Right ventricle myocardium inferior (tissue), 1 donor: ENCODE results near the gene GNG3. TPM values are rescaled to one million over a fixed set of nuclear protein-coding genes. Genes with fewer than 3 reads are reported as not detected.
"Not testable (repeated sequence)": the region's sequence is repeated elsewhere in the genome, so short reads cannot be mapped to it uniquely, and the experiment has no call there.

Source experiments
- ATAC-seq: fragments of 200-7000 bp; cut with Tn5 transposase; one replicate; pipeline ENCODE4 v1.9.1; 2020; ENCODE audit warnings: mild to moderate bottlenecking, moderate library complexity
- DNase-seq: peaks from one replicate; pipeline ENCODE4 v3.0.0; 2021; ENCODE audit errors: missing footprints
- intact Hi-C: fragments of 100-400 bp; cut with DNase I; formaldehyde crosslinking; loops from one replicate; pipeline ENCODE4 v1.11.0; 2022
- total RNA-seq: library from RNA; stranded (reverse); fragmentation: NEBNext Ultra II Directional; extraction: Animal tissue kit (Norgen Biotek cat#: 25700); gene quantifications from one replicate; pipeline ENCODE4 v1.2.1, GENCODE V29; 2021
- donor health status: DM: no; HTN: yes; CAD: no; lungs with severe emphysema.

GNG3 gene
- total RNA-seq, 1 donor from 2014 or later: not detected

GRCh38 chr11:62678770-62679696 lies 28.4 kb upstream of the GNG3 start, which contains the start of gene UBXN1:
TSS of gene UBXN1 (minus strand) at chr11:62679073. CDS start at chr11:62678923, 150 bp downstream.
- ATAC-seq (peak; percentile 89), DNase-seq (peak; percentile 95)
- intact Hi-C loops: loop anchor here (5.0 kb wide), 1 partner anchor 277 kb away; no protein-coding TSS in a partner anchor

GRCh38 chr11:62680825-62681240 lies 26.6 kb upstream of the GNG3 start:
- peak; percentile 74 for ATAC-seq
- intact Hi-C loops: loop anchor here (1.0 kb wide), 1 partner anchor 13 kb away; no protein-coding TSS in a partner anchor
- DNase-seq: no peak

- no peak for ATAC-seq
- DNase-seq: no peak
- intact Hi-C loops: no loop called here
These were observed 25.0 kb upstream of the GNG3 start for GRCh38 chr11:62682518-62682917.

GRCh38 chr11:62687508-62688396 lies 19.7 kb upstream of the GNG3 start:
- intact Hi-C loops: no loop called here
- DNase-seq (no peak), ATAC-seq (peak; percentile 32)

GRCh38 chr11:62688491-62688890 lies 19.0 kb upstream of the GNG3 start:
- intact Hi-C loops: no loop called here
- ATAC-seq: no peak

GRCh38 chr11:62689421-62690183 lies 17.9 kb upstream of the GNG3 start, which contains the start of gene LRRN4CL:
TSS of gene LRRN4CL (minus strand) at chr11:62689530. CDS start at chr11:62688508, 1,022 bp downstream.
- intact Hi-C loops: loop anchor here (5.0 kb wide), 1 partner anchor 292 kb away; no protein-coding TSS in a partner anchor
- DNase-seq (peak; percentile 85), ATAC-seq (peak; percentile 93)

More at GRCh38 chr11:62688491-62688890, 19.0 kb upstream of the GNG3 start:
- no peak for DNase-seq

- ATAC-seq, DNase-seq: not testable (repeated sequence)
- intact Hi-C loops: loop anchor here (1.0 to 5.0 kb wide), 2 partner anchors 12 to 296 kb away; no protein-coding TSS in a partner anchor
These were observed 13.9 kb upstream of the GNG3 start for GRCh38 chr11:62693624-62694023.

- intact Hi-C loops: loop anchor here (1.0 to 5.0 kb wide), 2 partner anchors 13 to 297 kb away; no protein-coding TSS in a partner anchor
- peak; percentile 86 for DNase-seq
- peak; percentile 78 for ATAC-seq
These were observed 12.9 kb upstream of the GNG3 start for GRCh38 chr11:62694455-62695167.

- ATAC-seq (no peak), DNase-seq (no peak)
- intact Hi-C loops: loop anchor here (10.0 kb wide), 1 partner anchor 107 kb away; the partner anchor contains the start of gene TUT1
These were observed 5.2 kb upstream of the GNG3 start for GRCh38 chr11:62702246-62702645.

- intact Hi-C loops: loop anchor here (10.0 kb wide), 1 partner anchor 109 kb away; the partner anchor contains the start of gene TUT1
- DNase-seq, ATAC-seq: not testable (repeated sequence)
These were observed 3.6 kb upstream of the GNG3 start for GRCh38 chr11:62703921-62704320.

GRCh38 chr11:62705413-62705812 lies 2.1 kb upstream of the GNG3 start:
- DNase-seq: no peak
- intact Hi-C loops: loop anchor here (5.0 to 10.0 kb wide), 2 partner anchors 38 to 111 kb away; partner anchors contain the start of genes C11orf98, CSKMT and TUT1
- no peak for ATAC-seq

- ATAC-seq (peak; percentile 88), DNase-seq (peak; percentile 98)
- intact Hi-C loops: loop anchor here (5.0 to 10.0 kb wide), 2 partner anchors 39 to 111 kb away; partner anchors contain the start of genes C11orf98, CSKMT and TUT1
These were observed 1.3 kb upstream of the GNG3 start for GRCh38 chr11:62705880-62706849.

- intact Hi-C loops: loop anchor here (5.0 to 10.0 kb wide), 2 partner anchors 40 to 112 kb away; partner anchors contain the start of genes C11orf98, CSKMT and TUT1
- no peak for DNase-seq
- ATAC-seq: no peak
These were observed 627 bp upstream of the GNG3 start for GRCh38 chr11:62706850-62707247.

GRCh38 chr11:62708392-62708791 lies 916 bp downstream of the GNG3 start:
- intact Hi-C loops: loop anchor here (2.0 to 10.0 kb wide), 5 partner anchors 18 to 132 kb away; partner anchors contain the start of genes C11orf98, CSKMT, HNRNPUL2 and TMEM179B
- DNase-seq (no peak), ATAC-seq (no peak)

- DNase-seq (no peak), ATAC-seq (no peak)
- intact Hi-C loops: loop anchor here (2.0 to 10.0 kb wide), 5 partner anchors 18 to 132 kb away; partner anchors contain the start of genes C11orf98, CSKMT, HNRNPUL2 and TMEM179B
These were observed 1.3 kb downstream of the GNG3 start for GRCh38 chr11:62708793-62709192.
